Gastrocnemius medialis (tissue), 4 donors: Measurements from ENCODE around the gene RAB6B. TPM values are rescaled to one million over a fixed set of nuclear protein-coding genes. Genes with fewer than 3 reads are reported as not detected.

Source experiments
- ATAC-seq, 2 donors: fragments of 150-250 bp; one replicate each; pipeline ENCODE4 v1.9.1; 2016
- DNase-seq, 2 donors: peaks; one replicate each; pipeline ENCODE4 v3.0.0-alpha.2; 2019
- H3K27ac ChIP-seq, 4 donors: fragments of 200-600 bp; sonication (generic); 1 replicate in 1 of 4; 2 replicates in 3 of 4; pipeline ENCODE4 v1.5.1; 2016 to 2018; ENCODE audit warnings: mild to moderate bottlenecking in 2 of 4, moderate library complexity in 1 of 4
- H3K27me3 ChIP-seq, 3 donors: fragments of 200-600 bp; sonication (generic) in 2 of 3; 1 replicate in 1 of 3; 2 replicates in 2 of 3; pipeline versions ENCODE4 v1.5.1 to v1.6.0; 2016 to 2019; ENCODE audit warnings: mild to moderate bottlenecking in 1 of 3, moderate library complexity in 1 of 3
- H3K36me3 ChIP-seq, 2 donors: fragments of 200-600 bp; sonication (generic) in 1 of 2; one replicate each; pipeline ENCODE4 v1.5.1; 2017 to 2018
- H3K4me1 ChIP-seq, 2 donors: fragments of 200-600 bp; sonication (generic) in 1 of 2; one replicate each; pipeline ENCODE4 v1.5.1; 2016 to 2017; ENCODE audit warnings: mild to moderate bottlenecking in 2 of 2
- H3K4me3 ChIP-seq, 4 donors: fragments of 200-600 bp; sonication (generic) in 3 of 4; 1 replicate in 1 of 4; 2 replicates in 3 of 4; pipeline ENCODE4 v1.5.1; 2016 to 2019; ENCODE audit warnings: mild to moderate bottlenecking in 2 of 4
- H3K9me3 ChIP-seq, 3 donors: fragments of 200-600 bp; sonication (generic) in 2 of 3; 1 replicate in 1 of 3; 2 replicates in 2 of 3; pipeline ENCODE4 v1.5.1; 2016 to 2019
- CTCF ChIP-seq, 5 experiments: fragments of 450-650 bp in 3 of 5; fragments of 200-600 bp in 2 of 5; sonication (generic) in 2 of 5; IDR thresholded peaks in 4 of 5; conservative IDR thresholded peaks in 1 of 5; 1 replicate in 4 of 5; 2 replicates in 1 of 5; pipeline ENCODE4 v1.5.1; 2016 to 2019; ENCODE audit warnings: antibody characterized with exemption in 5 of 5, mild to moderate bottlenecking in 3 of 5, moderate library complexity in 3 of 5
- POLR2A ChIP-seq, 2 donors: fragments of 450-650 bp; IDR thresholded peaks; one replicate each; pipeline ENCODE4 v1.6.1; 2017; ENCODE audit warnings: antibody characterized with exemption in 2 of 2, mild to moderate bottlenecking in 2 of 2, moderate library complexity in 2 of 2
- in situ Hi-C, 4 donors: fragments of 200-750 bp; cut with MboI; loops; one replicate each; pipeline versions ENCODE4 v1.15.0 to v1.8.0; 2017; ENCODE audit warnings: low sequenced_read_pairs in 4 of 4
- intact Hi-C: fragments of 100-400 bp; cut with DNase I; formaldehyde crosslinking; loops from one replicate; pipeline ENCODE4 v1.15.1; 2023; ENCODE audit warnings: low total_unique reads
- total RNA-seq, 4 donors: library from RNA; depleted of rRNA; stranded (reverse); fragments of >200 nt; gene quantifications; one replicate each; pipeline versions ENCODE4 v1.1.0 to v1.2.3, GENCODE V29; 2016

RAB6B gene
- total RNA-seq, 4 donors from 2014 or later = 0.31 to 1.1 (median 0.72) TPM

- Histone ChIP-seq H3K36me3 (no peaks in the 10 kb centered on the region), H3K4me3 (peak overlapping the region; percentile 28 to 80 (median 52)), H3K27ac (no peak overlapping the region), H3K4me1 (peaks cover 0 to 9% of the 10 kb centered on the region in 2 donors), H3K27me3 (peaks cover 0 to 2% (median 0%) of the 10 kb centered on the region in 3 donors), H3K9me3 (no peaks in the 10 kb centered on the region)
- in situ Hi-C loops = loop anchor here in 1 of 4 donors (10.0 kb wide), 1 partner anchor 113 kb away; no protein-coding TSS in a partner anchor
- intact Hi-C loops = loop anchor here (1.0 to 5.0 kb wide), 2 partner anchors 108 to 1200 kb away; no protein-coding TSS in a partner anchor
- ATAC-seq (peak; percentile 53 to 80), DNase-seq (no peak)
- no peak for TF ChIP-seq POLR2A (IDR thresholded peaks at IDR 0.05)
- peak; percentile 59 to 89 (median 85) for TF ChIP-seq CTCF (IDR thresholded peaks at IDR 0.05 in 4 of 5, conservative IDR thresholded peaks at IDR 0.05 in 1 of 5)
Observed at GRCh38 chr3:133927540-133928066, 31.9 kb upstream of the RAB6B start.

GRCh38 chr3:133926736-133927539 is 31.3 kb upstream of the RAB6B start:
- TF ChIP-seq POLR2A (IDR thresholded peaks at IDR 0.05) (no peak), CTCF (IDR thresholded peaks at IDR 0.05 in 4 of 5, conservative IDR thresholded peaks at IDR 0.05 in 1 of 5) (no peak)
- Histone ChIP-seq H3K4me1 (peaks cover 0 to 9% of the 10 kb centered on the region in 2 donors), H3K27me3 (peaks cover 0 to 2% (median 0%) of the 10 kb centered on the region in 3 donors), H3K9me3 (no peaks in the 10 kb centered on the region), H3K27ac (no peak overlapping the region), H3K36me3 (no peaks in the 10 kb centered on the region), H3K4me3 (peak overlapping the region; percentile 28 to 80 (median 52))
- DNase-seq (no peak), ATAC-seq (peak in 1 of 2 donors; percentile 32)
- in situ Hi-C loops (loop anchor here in 1 of 4 donors (10.0 kb wide), 1 partner anchor 112 kb away; no protein-coding TSS in a partner anchor), intact Hi-C loops (loop anchor here (1.0 to 5.0 kb wide), 2 partner anchors 108 to 1200 kb away; no protein-coding TSS in a partner anchor)

GRCh38 chr3:133925960-133926735 is 30.5 kb upstream of the RAB6B start:
- H3K9me3 ChIP-seq = no peaks in the 10 kb centered on the region
- H3K4me1 ChIP-seq = peaks cover 0 to 9% of the 10 kb centered on the region in 2 donors
- H3K4me3 ChIP-seq = no peak overlapping the region
- peaks cover 0 to 2% (median 0%) of the 10 kb centered on the region in 3 donors for H3K27me3 ChIP-seq
- ATAC-seq (no peak), DNase-seq (no peak)
- no peaks in the 10 kb centered on the region for H3K36me3 ChIP-seq
- H3K27ac ChIP-seq = no peak overlapping the region
- no peak for TF ChIP-seq POLR2A (IDR thresholded peaks at IDR 0.05)
- TF ChIP-seq CTCF (IDR thresholded peaks at IDR 0.05 in 4 of 5, conservative IDR thresholded peaks at IDR 0.05 in 1 of 5) = no peak
- in situ Hi-C loops (loop anchor here in 1 of 4 donors (10.0 kb wide), 1 partner anchor 111 kb away; no protein-coding TSS in a partner anchor), intact Hi-C loops (loop anchor here (5.0 kb wide), 1 partner anchor 1199 kb away; no protein-coding TSS in a partner anchor)

- H3K36me3 ChIP-seq = no peaks in the 10 kb centered on the region
- H3K4me3 ChIP-seq = no peak overlapping the region
- peaks cover 0 to 9% of the 10 kb centered on the region in 2 donors for H3K4me1 ChIP-seq
- ATAC-seq = no peak
- TF ChIP-seq CTCF (IDR thresholded peaks at IDR 0.05 in 4 of 5, conservative IDR thresholded peaks at IDR 0.05 in 1 of 5) (no peak), POLR2A (IDR thresholded peaks at IDR 0.05) (no peak)
- no peaks in the 10 kb centered on the region for H3K27me3 ChIP-seq
- no peak for DNase-seq
- no peak overlapping the region for H3K27ac ChIP-seq
- in situ Hi-C loops = loop anchor here in 1 of 4 donors (10.0 kb wide), 1 partner anchor 109 kb away; no protein-coding TSS in a partner anchor
- intact Hi-C loops = no loop called here
- H3K9me3 ChIP-seq = no peaks in the 10 kb centered on the region
Observed at GRCh38 chr3:133924041-133924440, 28.4 kb upstream of the RAB6B start.
